Colonic mucosa (tissue), 4 donors: ENCODE measurements around the gene EHMT2. TPM values are rescaled to one million over a fixed set of nuclear protein-coding genes. Genes with fewer than 3 reads are reported as not detected.

Experiments
- DNase-seq: peaks from one replicate; pipeline ENCODE4 v3.0.0-alpha.2; 2020
- H3K27ac ChIP-seq: fragments of 200-600 bp; one replicate; pipeline ENCODE4 v1.8.0; 2021
- H3K27me3 ChIP-seq: fragments of 200-600 bp; one replicate; pipeline ENCODE4 v1.8.0; 2021
- H3K36me3 ChIP-seq: fragments of 200-600 bp; one replicate; pipeline ENCODE4 v1.8.0; 2021
- H3K4me1 ChIP-seq: fragments of 200-600 bp; one replicate; pipeline ENCODE4 v1.8.0; 2021; ENCODE audit warnings: mild to moderate bottlenecking
- H3K4me3 ChIP-seq: fragments of 200-600 bp; one replicate; pipeline ENCODE4 v1.8.0; 2021
- H3K9ac ChIP-seq, 2 donors: one replicate each; pipeline ENCODE4 v1.7.0; 2013; ENCODE audit warnings: control low read depth in 2 of 2, low read depth in 2 of 2, low read length in 2 of 2
- H3K9me3 ChIP-seq: fragments of 200-600 bp; one replicate; pipeline ENCODE4 v1.8.0; 2021
- intact Hi-C: fragments of 100-400 bp; cut with DNase I; formaldehyde crosslinking; loops from one replicate; pipeline ENCODE4 v1.14.1; 2022
- total RNA-seq, 2 donors: library from RNA; stranded (reverse); fragmentation: NEBNext Ultra II Directional in 1 of 2; extraction: Animal tissue kit (Norgen Biotek cat#: 25700) in 1 of 2; gene quantifications; one replicate each; pipeline ENCODE4 v1.2.1, GENCODE V29; 2021
- TF ChIP-seq, protein P1 (sequence below): fragments of 200-600 bp; IDR thresholded peaks from one replicate; pipeline ENCODE4 v1.8.0; 2022; ENCODE audit warnings: antibody characterized with exemption, mild to moderate bottlenecking
- donor health status: healthy.
- donor health status: DM: no; HTN: no; CAD: no.
- donor health status: DM: no; HTN: no; CAD: no.

EHMT2 gene
- total RNA-seq, 2 donors from 2014 or later: 28.4 to 52.1 TPM

DNA sequence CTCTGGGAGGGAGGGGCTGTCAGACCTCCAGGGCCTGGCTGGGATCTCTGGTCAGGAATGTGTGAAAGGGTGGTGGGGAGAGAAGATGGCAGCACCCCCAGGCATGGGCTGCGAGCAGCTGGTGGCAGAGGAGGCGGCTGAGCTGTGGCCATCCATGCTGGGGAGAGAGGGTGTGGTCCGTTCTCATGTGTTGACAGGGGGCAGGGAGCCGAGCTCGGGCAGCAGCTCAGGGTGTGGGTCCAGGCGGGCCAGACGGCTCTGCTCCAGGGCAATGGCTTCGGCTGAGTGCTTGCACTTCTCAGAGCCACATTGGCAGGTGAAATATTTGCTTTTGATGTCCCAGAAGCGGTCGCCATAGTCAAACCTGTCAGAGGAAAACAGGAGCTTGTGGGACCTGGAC lies 17.6 kb downstream of the EHMT2 start:
- intact Hi-C loops: loop anchor here (5.0 to 10.0 kb wide), 2 partner anchors 43 to 205 kb away; no protein-coding TSS in a partner anchor
- TF ChIP-seq, protein P1, sequence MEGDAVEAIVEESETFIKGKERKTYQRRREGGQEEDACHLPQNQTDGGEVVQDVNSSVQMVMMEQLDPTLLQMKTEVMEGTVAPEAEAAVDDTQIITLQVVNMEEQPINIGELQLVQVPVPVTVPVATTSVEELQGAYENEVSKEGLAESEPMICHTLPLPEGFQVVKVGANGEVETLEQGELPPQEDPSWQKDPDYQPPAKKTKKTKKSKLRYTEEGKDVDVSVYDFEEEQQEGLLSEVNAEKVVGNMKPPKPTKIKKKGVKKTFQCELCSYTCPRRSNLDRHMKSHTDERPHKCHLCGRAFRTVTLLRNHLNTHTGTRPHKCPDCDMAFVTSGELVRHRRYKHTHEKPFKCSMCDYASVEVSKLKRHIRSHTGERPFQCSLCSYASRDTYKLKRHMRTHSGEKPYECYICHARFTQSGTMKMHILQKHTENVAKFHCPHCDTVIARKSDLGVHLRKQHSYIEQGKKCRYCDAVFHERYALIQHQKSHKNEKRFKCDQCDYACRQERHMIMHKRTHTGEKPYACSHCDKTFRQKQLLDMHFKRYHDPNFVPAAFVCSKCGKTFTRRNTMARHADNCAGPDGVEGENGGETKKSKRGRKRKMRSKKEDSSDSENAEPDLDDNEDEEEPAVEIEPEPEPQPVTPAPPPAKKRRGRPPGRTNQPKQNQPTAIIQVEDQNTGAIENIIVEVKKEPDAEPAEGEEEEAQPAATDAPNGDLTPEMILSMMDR: no peak
- H3K27ac ChIP-seq: peak overlapping the region; percentile 93
- H3K27me3 ChIP-seq: no peaks in the 10 kb centered on the region
- DNase-seq: peak; percentile 63
- H3K36me3 ChIP-seq: no peaks in the 10 kb centered on the region
- H3K4me3 ChIP-seq: no peak overlapping the region
- H3K9me3 ChIP-seq: no peaks in the 10 kb centered on the region
- peak overlapping the region in 1 of 2 donors; percentile 36 for H3K9ac ChIP-seq
- peaks cover 11% of the 10 kb centered on the region for H3K4me1 ChIP-seq

DNA sequence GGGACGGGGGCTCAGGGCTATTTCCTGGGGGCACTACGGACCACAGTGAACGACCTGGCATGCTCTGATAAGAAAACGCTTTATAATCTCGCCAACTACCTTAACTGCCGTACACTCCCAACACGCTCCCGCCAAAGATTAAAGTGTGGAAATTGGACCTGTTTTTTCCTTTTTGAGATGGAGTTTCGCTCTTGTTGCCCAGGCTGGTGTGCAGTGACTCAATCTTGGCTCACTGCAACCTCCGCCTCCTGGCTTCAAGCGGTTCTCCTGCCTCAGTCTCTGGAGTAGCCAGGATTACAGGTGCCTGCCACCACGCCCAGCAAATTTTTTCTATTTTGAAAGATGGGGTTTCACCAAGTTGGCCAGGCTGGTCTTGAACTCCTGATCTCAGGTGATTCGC lies 18.4 kb downstream of the EHMT2 start:
- H3K9me3 ChIP-seq: no peaks in the 10 kb centered on the region
- intact Hi-C loops: no loop called here
- peaks cover 18% of the 10 kb centered on the region for H3K4me1 ChIP-seq
- H3K4me3 ChIP-seq: peak overlapping the region; percentile 52
- H3K27me3 ChIP-seq: no peaks in the 10 kb centered on the region
- peak overlapping the region; percentile 93 for H3K27ac ChIP-seq
- DNase-seq: peak; percentile 30
- TF ChIP-seq, protein P1: no peak
- no peaks in the 10 kb centered on the region for H3K36me3 ChIP-seq
- peak overlapping the region in 1 of 2 donors; percentile 100 for H3K9ac ChIP-seq

DNA sequence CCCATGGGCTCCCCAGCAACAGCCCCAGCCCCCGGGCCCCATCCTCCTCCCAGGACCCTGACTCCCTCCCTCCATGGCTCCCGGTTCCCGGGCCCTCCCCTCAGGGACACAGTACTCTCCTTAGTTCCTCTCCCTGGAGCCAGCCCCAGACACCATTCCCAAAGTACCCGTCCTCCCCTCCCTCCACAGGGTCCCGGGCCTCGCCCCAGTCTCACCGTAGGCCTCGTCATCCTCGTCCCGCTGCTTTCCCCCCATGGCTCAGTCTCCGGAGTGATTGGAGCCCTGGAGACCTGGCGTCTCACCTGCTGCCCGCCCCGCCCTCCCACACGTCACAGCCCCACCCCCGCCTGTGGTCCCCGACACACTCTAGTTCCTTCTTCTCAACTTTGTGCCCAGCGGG lies 18.8 kb downstream of the EHMT2 start, which contains the start of gene SLC44A4:
SLC44A4 (minus strand) TSS at position 272 of the 400 bp plus-strand sequence; CDS start at position 255, 17 bp downstream.
- H3K9ac ChIP-seq: peak within 1 kb of the TSS; percentile 66 to 100
- H3K9me3 ChIP-seq: no peaks in the 10 kb centered on the region
- H3K36me3 ChIP-seq: no peaks in the 10 kb centered on the region
- H3K4me3 ChIP-seq: peak within 1 kb of the TSS; percentile 52
- DNase-seq: peak; percentile 83
- no peaks in the 10 kb centered on the region for H3K27me3 ChIP-seq
- H3K27ac ChIP-seq: peak within 1 kb of the TSS; percentile 93
- TF ChIP-seq, protein P1: no peak
- H3K4me1 ChIP-seq: peaks cover 18% of the 10 kb centered on the region
- intact Hi-C loops: no loop called here

DNA sequence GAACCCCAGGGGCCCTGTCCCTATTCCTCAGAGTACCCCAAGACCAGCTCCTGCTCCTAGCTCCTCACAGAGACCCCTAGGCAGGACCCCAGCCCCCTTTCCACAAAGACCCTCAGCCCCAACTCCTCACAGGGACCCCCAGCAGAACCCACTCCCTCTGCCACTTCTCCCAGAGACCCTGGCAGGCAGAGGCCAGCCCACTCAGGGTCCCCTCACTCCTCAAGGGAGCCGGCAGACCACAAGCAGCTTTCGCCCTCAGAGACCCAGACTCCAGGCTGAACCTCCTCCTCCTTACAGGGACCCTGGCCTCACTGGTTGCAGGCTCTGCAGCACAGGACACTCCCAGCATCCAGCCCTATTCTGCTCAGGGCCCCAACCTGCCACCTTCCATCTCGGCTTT lies 19.3 kb downstream of the EHMT2 start:
- DNase-seq: no peak
- H3K27ac ChIP-seq: peak overlapping the region; percentile 93
- peak overlapping the region; percentile 52 for H3K4me3 ChIP-seq
- H3K36me3 ChIP-seq: no peaks in the 10 kb centered on the region
- peak overlapping the region; percentile 66 to 100 for H3K9ac ChIP-seq
- TF ChIP-seq, protein P1: no peak
- no peaks in the 10 kb centered on the region for H3K9me3 ChIP-seq
- no peaks in the 10 kb centered on the region for H3K27me3 ChIP-seq
- H3K4me1 ChIP-seq: peaks cover 18% of the 10 kb centered on the region
- intact Hi-C loops: no loop called here

DNA sequence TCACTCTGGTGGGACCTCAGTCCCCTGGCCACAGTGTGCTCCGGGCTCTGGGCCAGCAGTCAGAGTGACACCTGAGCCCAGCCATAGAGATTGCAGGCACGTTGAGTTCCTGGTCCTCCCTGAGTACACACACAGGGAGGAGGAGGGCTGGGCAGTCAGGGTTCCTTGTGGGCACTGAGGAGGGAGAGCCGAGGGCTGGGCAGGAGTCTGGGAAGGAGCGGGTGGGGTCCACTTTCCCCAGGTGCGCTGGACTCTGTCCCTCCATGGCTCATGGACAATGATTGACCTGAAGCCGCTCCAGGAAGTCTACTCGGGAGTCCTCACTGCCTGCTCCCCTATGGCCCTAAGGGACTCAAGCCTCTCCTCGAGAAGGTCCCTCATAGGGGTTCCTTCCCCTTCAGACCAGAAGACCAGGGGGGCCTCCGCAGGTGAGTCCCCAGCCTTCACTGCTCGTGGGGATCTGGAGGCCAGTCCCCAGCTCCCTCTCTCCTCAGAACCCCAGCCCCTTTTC lies 19.8 kb downstream of the EHMT2 start:
- Histone ChIP-seq H3K9me3 (no peaks in the 10 kb centered on the region), H3K36me3 (no peaks in the 10 kb centered on the region), H3K27ac (peak overlapping the region; percentile 93), H3K4me3 (peak overlapping the region; percentile 52), H3K4me1 (peaks cover 18% of the 10 kb centered on the region), H3K27me3 (no peaks in the 10 kb centered on the region), H3K9ac (peak overlapping the region; percentile 66 to 100)
- TF ChIP-seq, protein P1: no peak
- intact Hi-C loops: no loop called here
- DNase-seq: peak; percentile 94
